HEK293T (cell line): ENCODE data around the gene GRIP1.

Experiments
- NFRKB ChIP-seq: fragments of 450-650 bp; IDR thresholded peaks from 2 replicates; pipeline ENCODE4 v1.6.1; 2016; ENCODE audit warnings: mild to moderate bottlenecking, moderate library complexity
- SUZ12 ChIP-seq: fragments of 450-650 bp; IDR thresholded peaks from 2 replicates; pipeline ENCODE4 v1.6.1; 2016; ENCODE audit warnings: mild to moderate bottlenecking

DNA sequence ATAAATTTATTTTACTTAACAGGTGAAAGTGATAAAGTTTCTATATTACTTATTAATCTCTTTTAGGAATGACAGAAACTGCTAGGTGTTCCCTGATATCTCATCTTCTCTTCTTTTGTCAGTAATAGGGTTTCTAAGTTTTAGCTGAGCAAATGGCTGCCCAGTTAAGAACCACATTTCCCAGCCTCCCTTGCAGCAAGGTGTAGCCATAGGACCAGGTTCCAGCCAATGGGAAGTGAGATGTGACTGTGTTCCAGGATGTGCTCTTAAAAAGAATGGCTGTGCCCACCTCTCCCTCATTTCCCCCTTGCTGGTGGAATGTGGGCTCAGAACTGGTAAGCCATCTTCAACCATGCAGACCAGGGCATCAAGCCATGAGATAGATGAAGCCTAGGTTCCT is 210.9 kb downstream of the GRIP1 start:
- TF ChIP-seq SUZ12 (no peak), NFRKB (no peak)
